ENCODE data around the gene TNFRSF9.

GRCh38 chr1:7899741-7900140 lies 40.9 kb downstream of the TNFRSF9 start:
- TF ChIP-seq GABPA (IDR thresholded peaks at IDR 0.05 in 1 of 2, conservative IDR thresholded peaks at IDR 0.05 in 1 of 2), result no peak
- TF ChIP-seq CTCF (IDR thresholded peaks at IDR 0.05; ENCODE audit: low read depth, low read length, missing input control), result no peak
- TF ChIP-seq MAX (IDR thresholded peaks at IDR 0.05), result no peak
- TF ChIP-seq ATF3 (IDR thresholded peaks at IDR 0.05), result no peak
- no peak for TF ChIP-seq HNF4G (IDR thresholded peaks at IDR 0.05)
- TF ChIP-seq RXRA (IDR thresholded peaks at IDR 0.05), result no peak
- TF ChIP-seq TAF1 (conservative IDR thresholded peaks at IDR 0.05), result no peak
- no peak for TF ChIP-seq ZBTB33 (IDR thresholded peaks at IDR 0.05)
- no peak for TF ChIP-seq NR2F2 (IDR thresholded peaks at IDR 0.05)
- TF ChIP-seq JUND (IDR thresholded peaks at IDR 0.05), result no peak
- no peak for TF ChIP-seq SP1 (IDR thresholded peaks at IDR 0.05)
- TF ChIP-seq RAD21 (IDR thresholded peaks at IDR 0.05), result no peak
